ENCODE data around the gene CMSS1.

The CMSS1 gene

GRCh38 chr3:99878005-99878404 is 60.3 kb downstream of the CMSS1 start:
- FAIRE-seq (peak; percentile 84), DNase-seq (ENCODE audit: insufficient read length) (no peak)
- no peak for TF ChIP-seq POLR2AphosphoS5 (IDR thresholded peaks at IDR 0.05; ENCODE audit: low read depth, low read length)
- no peak for TF ChIP-seq POLR2A (IDR thresholded peaks at IDR 0.05; ENCODE audit: low read depth, low read length)
- no peak for TF ChIP-seq TAF1 (IDR thresholded peaks at IDR 0.05; ENCODE audit: borderline replicate concordance, low read depth, low read length)

GRCh38 chr3:99879275-99879674 is 61.6 kb downstream of the CMSS1 start:
- FAIRE-seq (no peak), DNase-seq (ENCODE audit: insufficient read length) (no peak)
- TF ChIP-seq TAF1 (IDR thresholded peaks at IDR 0.05; ENCODE audit: borderline replicate concordance, low read depth, low read length) (no peak), POLR2A (IDR thresholded peaks at IDR 0.05; ENCODE audit: low read depth, low read length) (no peak), POLR2AphosphoS5 (IDR thresholded peaks at IDR 0.05; ENCODE audit: low read depth, low read length) (no peak)

DNA sequence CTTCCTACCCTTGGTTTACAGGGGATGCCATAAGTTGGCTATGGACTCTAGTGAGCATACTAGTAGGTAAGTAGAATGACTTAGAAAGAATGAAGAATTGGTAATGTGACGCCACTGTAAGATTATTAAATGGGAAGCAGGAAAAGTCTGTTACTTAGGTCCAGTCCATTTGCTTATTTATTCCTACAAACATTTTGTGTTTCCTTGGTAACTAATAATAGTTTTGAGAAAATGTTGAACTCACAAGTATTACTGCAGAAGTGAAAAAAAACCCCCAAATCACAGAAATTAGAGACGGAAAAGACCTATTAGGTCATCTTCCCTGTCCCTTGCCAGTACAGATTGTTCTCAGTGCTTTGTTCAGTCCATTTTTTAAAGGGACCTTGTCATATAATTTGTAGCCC is 63.5 kb downstream of the CMSS1 start:
- DNase-seq (ENCODE audit: insufficient read length): no peak
- TF ChIP-seq POLR2AphosphoS5 (IDR thresholded peaks at IDR 0.05; ENCODE audit: low read depth, low read length) (no peak), POLR2A (IDR thresholded peaks at IDR 0.05; ENCODE audit: low read depth, low read length) (no peak), TAF1 (IDR thresholded peaks at IDR 0.05; ENCODE audit: borderline replicate concordance, low read depth, low read length) (no peak)
- no peak for FAIRE-seq

DNA sequence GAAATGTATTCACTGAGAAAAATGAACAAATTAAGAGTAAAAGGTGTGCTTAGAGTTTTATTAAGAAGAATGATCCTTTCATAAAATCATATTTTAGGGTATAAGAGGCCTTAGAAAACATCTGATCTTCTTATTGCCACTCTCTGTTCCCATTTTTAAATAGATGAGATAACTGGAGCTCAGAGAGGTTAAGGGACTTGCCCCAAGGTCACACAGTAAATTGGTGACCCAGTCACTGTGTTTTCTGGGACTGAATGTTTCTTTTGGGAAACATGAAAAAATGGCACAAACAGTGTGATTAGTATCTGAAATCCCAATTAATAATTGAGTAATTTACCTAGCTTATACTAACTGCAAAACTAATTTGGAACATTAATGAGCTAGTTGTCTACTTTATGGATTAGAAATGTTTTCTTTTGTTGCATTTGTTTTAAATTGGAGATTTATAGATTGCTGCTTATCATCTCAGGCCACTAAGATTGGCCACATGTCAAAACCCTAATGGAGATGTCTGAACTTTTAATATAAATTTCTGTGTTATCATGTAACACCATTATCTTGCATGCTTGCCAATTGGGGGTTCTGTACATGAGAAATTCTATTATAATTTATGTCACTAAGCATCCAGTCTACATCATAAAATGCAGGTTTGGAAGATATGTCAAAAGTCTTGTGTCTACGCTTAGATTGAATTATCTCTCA is 64.9 kb downstream of the CMSS1 start:
- DNase-seq (ENCODE audit: insufficient read length) (no peak), FAIRE-seq (no peak)
- no peak for TF ChIP-seq TAF1 (IDR thresholded peaks at IDR 0.05; ENCODE audit: borderline replicate concordance, low read depth, low read length)
- TF ChIP-seq POLR2AphosphoS5 (IDR thresholded peaks at IDR 0.05; ENCODE audit: low read depth, low read length): no peak
- TF ChIP-seq POLR2A (IDR thresholded peaks at IDR 0.05; ENCODE audit: low read depth, low read length): no peak

DNA sequence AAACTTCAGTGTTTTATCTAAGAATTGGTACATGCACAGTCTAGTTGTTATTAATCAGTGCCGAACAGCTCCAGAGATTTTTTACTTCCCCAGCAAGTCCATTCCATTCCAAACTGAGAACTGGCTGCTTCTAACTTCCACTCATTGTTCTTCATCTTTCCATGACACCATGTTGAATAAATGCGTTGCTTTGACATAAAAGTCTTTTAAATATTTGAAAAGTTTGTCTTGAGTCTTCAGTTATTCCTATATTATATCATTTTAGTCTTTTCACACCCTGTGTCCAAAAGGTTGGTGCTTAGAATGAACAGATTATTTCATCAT is 65.4 kb downstream of the CMSS1 start:
- no peak for FAIRE-seq

GRCh38 chr3:99883693-99884092 is 66.0 kb downstream of the CMSS1 start:
- TF ChIP-seq POLR2A (IDR thresholded peaks at IDR 0.05; ENCODE audit: low read depth, low read length): no peak
- no peak for TF ChIP-seq TAF1 (IDR thresholded peaks at IDR 0.05; ENCODE audit: borderline replicate concordance, low read depth, low read length)
- no peak for TF ChIP-seq POLR2AphosphoS5 (IDR thresholded peaks at IDR 0.05; ENCODE audit: low read depth, low read length)
- DNase-seq (ENCODE audit: insufficient read length): no peak
- FAIRE-seq: no peak

More for the DNA sequence above, 65.4 kb downstream of the CMSS1 start:
- no peak for TF ChIP-seq TAF1 (IDR thresholded peaks at IDR 0.05; ENCODE audit: borderline replicate concordance, low read depth, low read length)
- TF ChIP-seq POLR2A (IDR thresholded peaks at IDR 0.05; ENCODE audit: low read depth, low read length): no peak
- no peak for TF ChIP-seq POLR2AphosphoS5 (IDR thresholded peaks at IDR 0.05; ENCODE audit: low read depth, low read length)
- DNase-seq (ENCODE audit: insufficient read length): no peak

- TF ChIP-seq TAF1 (IDR thresholded peaks at IDR 0.05; ENCODE audit: borderline replicate concordance, low read depth, low read length): no peak
- TF ChIP-seq POLR2A (IDR thresholded peaks at IDR 0.05; ENCODE audit: low read depth, low read length): no peak
- no peak for TF ChIP-seq POLR2AphosphoS5 (IDR thresholded peaks at IDR 0.05; ENCODE audit: low read depth, low read length)
- FAIRE-seq (no peak), DNase-seq (ENCODE audit: insufficient read length) (no peak)
Measured at GRCh38 chr3:99884484-99884883, 66.8 kb downstream of the CMSS1 start.

- DNase-seq (ENCODE audit: insufficient read length): no peak
- no peak for FAIRE-seq
- TF ChIP-seq POLR2A (IDR thresholded peaks at IDR 0.05; ENCODE audit: low read depth, low read length): no peak
- no peak for TF ChIP-seq POLR2AphosphoS5 (IDR thresholded peaks at IDR 0.05; ENCODE audit: low read depth, low read length)
- TF ChIP-seq TAF1 (IDR thresholded peaks at IDR 0.05; ENCODE audit: borderline replicate concordance, low read depth, low read length): no peak
Measured at GRCh38 chr3:99885085-99885484, 67.4 kb downstream of the CMSS1 start.

- TF ChIP-seq POLR2A (IDR thresholded peaks at IDR 0.05; ENCODE audit: low read depth, low read length): no peak
- no peak for TF ChIP-seq POLR2AphosphoS5 (IDR thresholded peaks at IDR 0.05; ENCODE audit: low read depth, low read length)
- TF ChIP-seq TAF1 (IDR thresholded peaks at IDR 0.05; ENCODE audit: borderline replicate concordance, low read depth, low read length): no peak
- peak; percentile 42 for FAIRE-seq
- DNase-seq (ENCODE audit: insufficient read length): no peak
Measured at GRCh38 chr3:99885851-99886250, 68.2 kb downstream of the CMSS1 start.

- TF ChIP-seq TAF1 (IDR thresholded peaks at IDR 0.05; ENCODE audit: borderline replicate concordance, low read depth, low read length) (no peak), POLR2A (IDR thresholded peaks at IDR 0.05; ENCODE audit: low read depth, low read length) (no peak), POLR2AphosphoS5 (IDR thresholded peaks at IDR 0.05; ENCODE audit: low read depth, low read length) (no peak)
- FAIRE-seq (no peak), DNase-seq (ENCODE audit: insufficient read length) (no peak)
Measured at GRCh38 chr3:99891610-99892285, 74.1 kb downstream of the CMSS1 start.

DNA sequence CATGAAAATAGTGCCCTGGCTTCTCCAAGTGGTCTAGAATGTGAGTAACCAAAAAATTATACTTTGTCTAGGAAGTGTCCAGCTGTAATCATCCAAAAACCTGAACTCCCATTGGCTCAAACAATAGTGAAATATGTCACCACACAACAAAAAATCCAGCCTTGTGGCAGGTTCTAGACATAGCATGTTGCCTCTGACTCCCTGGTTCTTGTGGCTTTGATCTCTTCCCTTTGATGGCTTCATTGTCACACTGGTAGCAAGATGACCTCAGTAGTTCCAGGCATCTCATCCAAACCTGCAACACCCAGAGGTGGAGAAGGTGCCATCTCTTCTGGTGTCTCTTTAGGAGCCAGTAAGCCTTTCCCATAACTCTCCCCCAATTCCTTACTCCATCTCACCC is 74.7 kb downstream of the CMSS1 start:
- no peak for TF ChIP-seq TAF1 (IDR thresholded peaks at IDR 0.05; ENCODE audit: borderline replicate concordance, low read depth, low read length)
- no peak for TF ChIP-seq POLR2A (IDR thresholded peaks at IDR 0.05; ENCODE audit: low read depth, low read length)
- FAIRE-seq: no peak
- no peak for DNase-seq (ENCODE audit: insufficient read length)

- DNase-seq (ENCODE audit: insufficient read length): no peak
- no peak for TF ChIP-seq POLR2A (IDR thresholded peaks at IDR 0.05; ENCODE audit: low read depth, low read length)
- FAIRE-seq: no peak
Measured at GRCh38 chr3:99895131-99895696, 77.6 kb downstream of the CMSS1 start.
